Activated effector memory CD4-positive, alpha-beta T cell treated with Interleukin-2 at 50 U/mL for 16 hours (primary cell): Measurements from ENCODE around the gene IRF2.
"Not testable (repeated sequence)": the region's sequence is repeated elsewhere in the genome, so short reads cannot be mapped to it uniquely, and the experiment has no call there.

ENCODE experiments used
- DNase-seq: peaks from one replicate; pipeline ENCODE4 v3.0.0-alpha.2; 2020

The IRF2 gene

GRCh38 chr4:184342167-184342856, 132.0 kb downstream of the IRF2 start:
- no peak for DNase-seq

GRCh38 chr4:184339398-184340193, 134.8 kb downstream of the IRF2 start:
- DNase-seq = not testable (repeated sequence)

GRCh38 chr4:184337907-184338306, 136.4 kb downstream of the IRF2 start:
- DNase-seq = no peak
